NCI-H446 treated with DMSO at 0.1 percent for 48 hours (cell line): ENCODE results near the gene ADAMTS2.

Source experiments
- DNase-seq: peaks from one replicate; lab custom pipeline; 2025; lab: John Stamatoyannopoulos, UW

Gene ADAMTS2

GRCh38 chr5:179343719-179344430, 1.4 kb downstream of the ADAMTS2 start:
- DNase-seq: no peak

- DNase-seq: no peak
Measured at GRCh38 chr5:179343021-179343718, 2.1 kb downstream of the ADAMTS2 start.

GRCh38 chr5:179342577-179342976, 2.7 kb downstream of the ADAMTS2 start:
- DNase-seq: no peak

- no peak for DNase-seq
Measured at GRCh38 chr5:179340465-179340864, 4.8 kb downstream of the ADAMTS2 start.

- DNase-seq: no peak
Measured at GRCh38 chr5:179339996-179340395, 5.3 kb downstream of the ADAMTS2 start.

- DNase-seq: no peak
Measured at GRCh38 chr5:179339081-179339480, 6.2 kb downstream of the ADAMTS2 start.

DNA sequence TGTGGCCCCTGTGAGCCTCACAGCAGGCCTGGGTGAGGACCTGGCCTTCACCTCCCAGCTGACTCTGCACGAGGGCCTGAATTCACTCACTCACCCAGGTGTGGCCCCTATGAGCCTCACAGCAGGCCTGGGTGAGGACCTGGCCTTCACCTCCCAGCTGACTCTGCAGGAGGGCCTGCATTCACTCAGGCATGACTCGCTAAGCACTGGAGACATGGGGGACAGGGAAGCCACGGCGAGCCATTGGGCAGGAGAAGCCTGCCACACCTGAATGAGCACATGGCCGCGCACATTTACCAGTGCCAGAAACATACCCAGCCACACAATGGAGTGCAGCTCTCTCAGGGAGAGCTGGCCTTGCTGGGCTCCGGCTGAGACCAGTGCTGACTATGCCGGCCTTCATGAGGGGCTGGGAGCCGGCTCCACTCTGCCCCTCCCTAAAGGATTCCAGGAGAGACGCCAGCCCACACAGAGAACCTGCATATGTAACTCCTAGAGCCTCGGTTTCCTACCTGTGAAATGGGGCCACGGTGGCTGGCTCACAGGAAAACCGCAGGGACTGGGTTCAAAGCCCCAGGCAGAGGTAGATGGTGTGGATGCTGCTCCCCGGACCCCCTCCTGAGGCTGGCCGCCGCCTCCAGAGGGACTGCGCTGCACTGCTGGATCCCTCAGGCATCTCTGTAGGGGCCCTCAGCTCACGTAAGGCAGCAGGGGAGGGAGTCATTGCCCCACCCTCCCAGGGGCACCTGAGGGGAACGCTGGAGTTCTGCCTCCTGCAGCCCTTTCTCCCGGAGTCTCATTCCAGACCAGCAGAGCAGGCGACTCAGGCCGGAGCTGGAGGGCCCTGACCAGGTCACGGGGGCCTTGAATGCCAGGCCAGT, 7.2 kb downstream of the ADAMTS2 start:
- no peak for DNase-seq

- DNase-seq: no peak
Measured at GRCh38 chr5:179336871-179337795, 8.1 kb downstream of the ADAMTS2 start.

DNA sequence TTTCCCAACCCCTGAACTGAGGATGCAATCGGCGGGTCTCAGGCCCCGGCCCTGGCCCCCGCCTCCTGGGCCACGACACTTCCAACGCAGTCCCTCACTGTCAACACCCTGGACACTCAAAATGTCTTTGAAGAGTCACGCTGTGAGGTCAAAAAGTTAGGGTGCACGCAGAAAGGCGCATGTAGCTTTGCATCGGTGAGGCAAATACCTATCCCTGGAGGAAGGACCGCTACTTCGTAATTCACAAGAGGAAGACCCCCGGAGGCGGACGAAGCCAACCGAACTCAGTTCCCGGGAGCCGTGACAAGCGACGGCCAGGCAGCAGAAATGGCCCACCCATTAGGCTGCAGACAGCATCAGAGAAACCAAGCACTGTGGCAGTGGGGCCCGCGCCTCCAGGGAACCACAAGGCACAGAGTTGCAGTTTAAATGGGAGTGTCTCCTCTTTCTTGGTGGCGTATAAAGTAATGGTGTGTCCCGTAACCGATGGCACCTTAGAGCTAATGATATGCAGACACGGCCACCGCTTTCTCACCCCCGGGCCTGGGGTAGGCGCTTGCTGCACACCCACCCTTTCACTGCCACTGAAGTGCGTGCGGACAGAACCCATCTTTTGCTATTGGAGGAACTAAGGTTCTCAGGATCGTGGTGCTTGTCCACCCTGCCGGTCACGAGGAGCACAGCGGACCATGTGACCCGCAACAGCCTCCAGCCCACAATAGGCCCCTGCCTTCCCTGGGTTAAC, 9.0 kb downstream of the ADAMTS2 start:
- DNase-seq: no peak

- no peak for DNase-seq
Measured at GRCh38 chr5:179333796-179334761, 11.2 kb downstream of the ADAMTS2 start.

DNA sequence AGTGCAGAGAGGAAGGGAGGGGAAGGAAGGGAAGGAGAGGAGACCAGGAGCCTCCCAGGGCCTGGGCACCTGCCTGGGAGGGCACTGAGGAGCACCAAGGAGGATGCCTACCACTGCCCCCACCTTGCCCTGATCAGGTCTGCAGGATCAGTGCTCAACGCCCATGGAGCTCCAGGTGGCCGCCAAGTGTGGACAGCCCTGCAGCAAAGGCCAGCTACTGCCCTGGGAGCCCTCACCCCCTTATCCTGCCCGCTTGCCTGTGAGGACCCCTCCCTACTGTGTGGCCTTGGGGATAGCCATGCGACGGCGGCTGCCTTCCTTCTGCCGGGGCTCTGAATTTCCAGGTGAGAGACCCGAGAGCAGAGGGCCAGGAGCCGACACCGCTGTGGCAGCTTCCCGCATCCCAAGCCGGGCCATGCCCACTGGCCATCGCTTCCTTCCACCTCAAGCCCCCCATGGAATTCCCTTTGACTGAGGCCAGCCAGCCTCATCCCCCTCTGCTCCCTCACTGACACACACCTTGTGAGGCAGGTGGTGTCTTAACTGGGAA, 12.4 kb downstream of the ADAMTS2 start:
- DNase-seq: no peak

- no peak for DNase-seq
Measured at GRCh38 chr5:179331591-179332375, 13.5 kb downstream of the ADAMTS2 start.

DNA sequence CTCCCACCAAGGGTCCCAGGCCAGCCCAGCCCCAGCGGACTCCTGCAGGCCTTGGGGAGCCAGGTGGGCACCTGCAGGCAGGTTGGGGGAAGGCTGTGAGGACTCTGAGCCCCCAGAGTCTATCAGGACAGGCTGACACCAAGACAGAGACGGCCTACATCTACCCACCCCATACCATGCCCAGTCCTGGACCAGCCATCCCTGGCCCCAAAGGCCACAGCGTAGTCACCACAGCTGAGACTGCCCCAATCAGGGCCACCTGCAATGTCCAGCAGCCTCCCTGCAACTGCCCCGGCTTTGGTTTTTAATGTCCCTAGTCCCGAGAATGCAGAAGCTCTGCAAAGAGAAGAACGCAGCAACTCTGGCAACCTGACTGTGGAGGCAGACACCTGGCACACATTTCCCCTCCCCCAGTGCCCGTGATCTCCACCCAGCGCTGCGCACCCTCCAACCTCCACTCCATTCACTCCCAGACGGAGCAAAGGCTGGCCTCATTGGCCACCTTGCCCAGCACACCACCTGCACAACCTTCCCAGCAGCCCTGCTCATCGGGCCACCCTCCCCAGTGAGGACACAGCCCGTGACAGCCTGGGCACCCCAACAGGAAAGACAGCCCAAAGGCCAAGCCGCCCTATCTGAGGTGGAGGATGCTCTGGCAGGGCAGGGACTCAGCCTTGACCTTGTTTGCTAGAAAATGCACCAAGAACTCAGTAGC, 14.9 kb downstream of the ADAMTS2 start:
- no peak for DNase-seq

DNA sequence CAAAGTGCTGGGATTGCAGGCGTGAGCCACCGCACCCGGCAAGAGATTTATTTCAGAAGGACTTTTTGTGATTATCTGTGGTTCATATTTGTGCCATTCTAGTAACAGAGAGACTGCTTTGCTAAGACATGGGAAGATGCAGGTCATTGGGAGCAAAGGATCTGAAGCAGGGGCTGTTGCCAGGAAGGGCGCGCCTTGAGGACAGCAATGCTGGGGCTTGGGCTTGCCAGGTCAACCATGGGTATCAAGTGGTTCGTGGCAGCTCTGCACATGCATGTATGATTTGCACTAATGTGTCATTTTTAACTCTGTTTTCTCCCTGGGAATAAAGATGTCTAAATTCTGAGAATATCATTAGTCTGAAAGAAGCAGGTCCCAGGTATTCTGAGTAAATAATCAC, 17.0 kb downstream of the ADAMTS2 start:
- no peak for DNase-seq

- no peak for DNase-seq
Measured at GRCh38 chr5:179327021-179327735, 18.1 kb downstream of the ADAMTS2 start.

DNA sequence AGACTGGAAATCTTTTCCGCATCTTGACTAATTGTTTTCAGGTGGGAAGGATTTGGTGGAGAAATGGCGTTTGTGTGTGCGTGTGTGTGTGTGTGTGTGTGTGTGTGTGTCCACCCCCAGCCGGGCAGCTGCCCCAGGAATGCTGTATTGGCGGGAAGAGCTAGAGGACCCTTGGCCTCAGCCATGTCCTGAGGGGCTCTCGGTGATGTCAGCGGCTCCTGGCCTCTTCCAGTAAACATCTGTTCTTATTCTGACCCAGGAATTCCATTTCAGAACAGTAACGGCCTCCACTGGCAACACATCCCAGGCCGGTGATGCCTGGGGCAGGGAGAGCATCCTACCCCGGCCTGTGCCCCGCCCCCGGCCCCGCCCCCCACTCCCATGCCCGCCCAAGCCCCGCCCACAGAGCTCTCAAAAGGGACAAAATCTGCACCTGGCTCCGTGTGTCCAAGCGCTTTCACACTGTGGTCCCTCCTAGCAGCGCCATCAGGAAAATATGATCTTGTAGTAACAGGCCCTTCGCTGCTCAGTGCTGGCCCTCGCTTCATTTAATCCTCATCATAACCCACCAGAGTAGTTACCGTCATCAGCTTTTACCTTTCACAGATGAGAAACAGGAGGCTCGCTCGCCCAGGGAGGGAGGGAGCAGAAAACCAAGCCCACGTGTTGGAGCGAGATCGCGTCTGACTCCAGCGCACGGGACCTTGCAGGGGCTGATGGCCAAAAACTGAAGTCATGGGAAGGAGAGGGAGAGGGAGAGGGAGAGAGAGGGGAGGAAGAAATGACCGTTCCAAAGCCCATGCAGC, 18.9 kb downstream of the ADAMTS2 start:
- no peak for DNase-seq
